GM15510 (cell line): ENCODE results near the gene LIN7B.

Experiments used
- POLR2A ChIP-seq: IDR thresholded peaks from 3 replicates; pipeline ENCODE4 v1.6.1; 2011; ENCODE audit warnings: borderline replicate concordance; ENCODE audit not compliant: insufficient read length; ENCODE audit errors: extremely low read depth

Gene LIN7B

DNA sequence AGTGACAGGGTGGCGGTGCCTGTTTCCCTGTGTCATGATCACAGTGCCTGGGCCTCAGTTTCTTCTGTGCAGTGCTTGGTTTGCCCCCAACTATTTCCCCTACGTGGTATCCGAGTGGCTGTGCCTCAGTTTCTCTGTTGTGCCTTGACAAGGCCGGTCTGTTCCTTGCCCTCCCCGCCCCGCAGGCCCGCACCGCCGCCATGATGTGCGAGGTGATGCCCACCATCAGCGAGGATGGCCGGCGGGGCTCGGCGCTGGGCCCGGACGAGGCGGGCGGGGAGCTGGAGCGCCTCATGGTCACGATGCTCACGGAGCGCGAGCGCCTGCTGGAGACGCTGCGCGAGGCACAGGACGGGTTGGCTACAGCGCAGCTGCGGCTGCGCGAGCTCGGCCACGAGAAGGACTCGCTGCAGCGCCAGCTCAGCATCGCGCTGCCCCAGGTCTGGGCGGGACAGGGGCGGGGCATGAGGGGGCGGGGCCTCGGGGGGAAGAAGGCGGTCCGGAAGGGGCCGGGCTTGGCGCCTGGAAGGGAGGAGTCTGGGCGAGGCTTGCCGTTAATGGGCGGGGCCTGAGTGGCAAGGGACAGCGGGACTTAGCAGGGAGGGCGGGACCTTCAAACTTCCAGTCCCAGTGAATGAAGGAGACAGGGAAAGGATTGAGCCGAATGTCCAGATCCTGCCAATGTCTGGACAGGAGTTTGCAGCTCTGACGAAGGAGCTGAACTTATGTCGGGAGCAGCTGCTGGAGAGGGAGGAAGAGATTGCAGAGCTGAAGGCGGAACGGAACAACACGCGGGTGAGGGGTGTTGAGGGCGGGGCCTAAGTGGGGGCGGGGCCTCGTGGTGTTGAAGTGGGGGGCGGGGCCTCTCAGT, 13.7 kb downstream of the LIN7B start:
- TF ChIP-seq POLR2A: peak; percentile 44

DNA sequence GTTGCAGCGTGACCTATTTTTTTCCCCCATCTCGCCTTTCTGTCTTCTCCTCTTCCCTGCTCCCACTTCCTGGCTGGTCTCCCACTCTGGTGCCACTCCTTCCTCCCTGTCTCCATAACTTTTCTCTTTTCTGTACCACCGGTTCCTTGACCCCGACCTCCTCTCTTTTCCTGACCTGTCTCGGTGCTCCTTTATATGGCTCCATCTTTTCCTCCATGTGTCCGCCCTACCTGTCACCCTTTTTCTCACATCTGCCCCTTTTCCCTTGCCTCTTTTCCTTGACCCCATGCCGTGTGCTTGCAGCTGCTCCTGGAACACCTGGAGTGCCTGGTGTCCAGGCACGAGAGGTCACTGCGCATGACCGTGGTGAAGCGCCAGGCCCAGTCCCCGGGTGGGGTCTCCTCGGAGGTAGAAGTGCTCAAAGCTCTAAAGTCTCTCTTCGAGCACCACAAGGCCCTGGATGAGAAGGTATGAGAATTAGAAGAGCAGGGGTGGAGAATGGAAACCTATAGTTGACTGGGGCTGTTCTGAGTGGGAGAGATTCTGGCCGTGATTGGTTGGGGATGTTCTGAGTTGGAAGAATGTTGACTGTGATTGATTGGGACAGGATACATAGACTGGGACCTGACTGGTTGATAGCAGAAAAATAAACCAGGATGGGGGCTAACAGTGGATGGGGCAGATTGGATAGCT, 14.5 kb downstream of the LIN7B start:
- TF ChIP-seq POLR2A: no peak

- no peak for TF ChIP-seq POLR2A
These were observed 15.0 kb downstream of the LIN7B start for GRCh38 chr19:49129238-49129583.

DNA sequence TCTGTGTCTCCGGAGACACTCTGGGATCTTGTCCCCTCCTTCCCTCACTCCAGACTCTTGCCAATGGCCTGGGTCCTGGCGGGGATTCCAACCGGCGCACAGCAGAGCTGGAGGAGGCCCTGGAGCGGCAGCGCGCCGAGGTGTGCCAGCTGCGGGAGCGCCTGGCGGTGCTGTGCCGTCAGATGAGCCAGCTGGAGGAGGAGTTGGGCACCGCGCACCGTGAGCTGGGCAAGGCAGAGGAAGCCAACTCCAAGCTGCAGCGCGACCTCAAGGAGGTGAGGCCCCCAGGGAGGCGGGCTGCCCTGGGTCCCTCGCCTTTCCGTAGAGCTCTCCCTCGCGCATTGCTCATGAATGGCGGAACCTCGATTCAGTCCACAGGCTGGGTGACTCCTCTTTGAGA, 16.2 kb downstream of the LIN7B start:
- no peak for TF ChIP-seq POLR2A

DNA sequence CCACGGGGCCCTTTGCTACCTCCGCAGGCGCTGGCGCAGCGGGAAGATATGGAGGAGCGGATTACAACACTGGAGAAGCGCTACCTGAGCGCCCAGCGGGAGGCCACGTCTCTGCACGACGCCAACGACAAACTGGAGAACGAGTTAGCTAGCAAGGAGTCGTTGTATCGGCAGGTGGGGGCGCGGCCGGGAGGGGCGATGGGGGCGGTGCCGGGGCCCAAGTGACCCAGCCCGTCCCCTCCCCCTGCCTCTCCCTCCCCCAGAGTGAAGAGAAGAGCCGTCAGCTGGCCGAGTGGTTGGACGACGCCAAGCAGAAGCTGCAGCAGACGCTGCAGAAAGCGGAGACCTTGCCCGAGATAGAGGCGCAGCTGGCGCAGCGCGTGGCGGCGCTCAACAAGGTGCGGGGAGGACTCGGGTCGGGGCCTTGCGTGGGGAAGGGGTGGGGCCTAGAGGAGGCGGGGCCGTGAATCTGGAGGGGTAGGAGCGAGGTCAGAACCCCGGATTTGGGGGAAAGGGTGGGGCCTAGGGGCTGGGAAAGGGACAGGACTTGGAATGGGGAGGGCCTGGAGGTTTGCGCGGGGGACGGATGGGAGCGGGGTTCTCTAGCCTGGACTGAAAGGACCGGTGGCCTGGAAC, 18.9 kb downstream of the LIN7B start:
- TF ChIP-seq POLR2A: no peak

DNA sequence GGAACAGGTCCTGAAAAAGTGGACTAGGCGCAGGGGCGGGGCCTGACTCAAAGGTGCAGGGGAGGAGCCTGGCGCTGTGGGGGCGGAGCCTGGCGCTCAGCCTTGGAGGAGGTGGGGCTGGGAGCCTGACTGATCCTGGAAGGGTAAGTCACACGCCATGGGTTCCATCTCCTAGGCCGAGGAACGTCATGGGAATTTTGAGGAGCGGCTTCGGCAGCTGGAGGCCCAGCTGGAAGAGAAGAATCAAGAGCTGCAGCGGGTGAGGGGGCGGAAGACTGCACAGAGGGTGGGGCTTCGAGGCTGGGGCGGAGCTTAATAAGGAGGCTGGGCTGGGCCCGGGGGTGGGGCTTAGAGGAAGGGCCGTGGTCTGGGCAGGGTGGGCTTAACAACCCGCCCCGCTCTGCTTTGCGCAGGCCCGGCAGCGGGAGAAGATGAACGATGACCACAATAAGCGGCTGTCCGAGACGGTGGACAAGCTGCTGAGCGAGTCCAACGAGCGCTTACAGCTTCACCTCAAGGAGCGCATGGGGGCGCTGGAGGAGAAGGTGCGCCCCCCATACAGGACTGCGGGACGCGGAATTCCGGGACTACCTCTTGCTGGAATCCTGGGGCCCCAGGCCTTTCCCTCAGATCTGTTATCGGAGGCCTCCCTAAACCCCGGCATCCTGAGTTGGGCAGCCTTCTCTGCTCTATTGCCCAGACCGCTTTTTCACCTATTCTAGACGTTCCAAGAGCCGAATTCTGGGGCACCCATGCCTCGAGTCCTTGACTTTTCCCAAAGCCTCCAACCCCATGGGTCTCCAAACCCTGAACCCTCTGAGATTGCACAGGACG, 19.7 kb downstream of the LIN7B start:
- no peak for TF ChIP-seq POLR2A

DNA sequence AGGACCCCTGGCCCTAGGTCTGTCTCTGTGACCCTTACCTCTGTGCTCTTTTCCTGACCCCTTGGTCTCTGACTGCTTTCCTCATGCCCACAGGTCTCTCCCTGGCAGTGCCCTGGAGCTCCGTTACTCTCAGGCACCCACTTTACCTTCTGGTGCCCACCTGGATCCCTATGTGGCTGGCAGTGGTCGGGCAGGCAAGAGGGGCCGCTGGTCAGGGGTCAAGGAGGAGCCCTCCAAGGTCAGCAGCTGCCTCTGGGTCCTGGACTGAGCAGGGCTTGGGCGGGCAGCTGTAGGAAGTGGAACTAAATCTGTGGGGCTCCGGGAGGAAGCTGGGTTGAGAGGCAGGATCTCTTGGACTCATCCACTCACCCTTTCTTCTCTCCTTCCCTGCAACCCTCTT, 21.5 kb downstream of the LIN7B start:
- no peak for TF ChIP-seq POLR2A

GRCh38 chr19:49136771-49137171, 22.6 kb downstream of the LIN7B start:
- TF ChIP-seq POLR2A: no peak

- no peak for TF ChIP-seq POLR2A
These were observed 26.8 kb downstream of the LIN7B start for GRCh38 chr19:49140951-49141350.

- no peak for TF ChIP-seq POLR2A
These were observed 27.2 kb downstream of the LIN7B start for GRCh38 chr19:49141352-49141751.

GRCh38 chr19:49142866-49143335, 28.7 kb downstream of the LIN7B start:
- peak; percentile 26 for TF ChIP-seq POLR2A

GRCh38 chr19:49145573-49146407, 31.6 kb downstream of the LIN7B start:
- TF ChIP-seq POLR2A: no peak

GRCh38 chr19:49148044-49148682, 34.0 kb downstream of the LIN7B start:
- TF ChIP-seq POLR2A: no peak
